NCI-H526 treated with DMSO at 0.1 percent for 48 hours (cell line): ENCODE measurements around the gene PFDN5.

Experiments used
- DNase-seq: peaks from one replicate; lab custom pipeline; 2025; lab: John Stamatoyannopoulos, UW

Gene PFDN5

GRCh38 chr12:53295070-53295890 lies at the start of gene PFDN5:
Gene PFDN5, plus strand, starts transcription at chr12:53295542. Its CDS starts 26 bp downstream, at chr12:53295568.
- DNase-seq: peak; percentile 71

GRCh38 chr12:53251477-53252348 lies 43.6 kb upstream of the PFDN5 start:
- DNase-seq: peak; percentile 57

- no peak for DNase-seq
Observed at GRCh38 chr12:53252349-53252916, 42.9 kb upstream of the PFDN5 start.

GRCh38 chr12:53253298-53253697 lies 42.0 kb upstream of the PFDN5 start:
- DNase-seq: no peak

GRCh38 chr12:53254816-53255545 lies 40.4 kb upstream of the PFDN5 start:
- no peak for DNase-seq

GRCh38 chr12:53255996-53256395 lies 39.3 kb upstream of the PFDN5 start:
- no peak for DNase-seq

GRCh38 chr12:53258541-53259539 lies 36.5 kb upstream of the PFDN5 start:
- DNase-seq: no peak

- no peak for DNase-seq
Observed at GRCh38 chr12:53259891-53260290, 35.5 kb upstream of the PFDN5 start.

- no peak for DNase-seq
Observed at GRCh38 chr12:53265783-53266182, 29.6 kb upstream of the PFDN5 start.

GRCh38 chr12:53267306-53267998 lies 27.9 kb upstream of the PFDN5 start:
- no peak for DNase-seq

- DNase-seq: peak; percentile 48
Observed at GRCh38 chr12:53267999-53268629, 27.2 kb upstream of the PFDN5 start, which contains the start of gene ESPL1. Gene ESPL1, plus strand, starts transcription at chr12:53268299. Its CDS starts 468 bp downstream, at chr12:53268767.

GRCh38 chr12:53268630-53269562 lies 26.4 kb upstream of the PFDN5 start:
- DNase-seq: no peak

- DNase-seq: no peak
Observed at GRCh38 chr12:53274445-53274844, 20.9 kb upstream of the PFDN5 start.

GRCh38 chr12:53276511-53276910 lies 18.8 kb upstream of the PFDN5 start:
- DNase-seq: no peak

GRCh38 chr12:53277981-53278380 lies 17.4 kb upstream of the PFDN5 start:
- DNase-seq: no peak

GRCh38 chr12:53279283-53279869 lies 16.0 kb upstream of the PFDN5 start:
- no peak for DNase-seq

- no peak for DNase-seq
Observed at GRCh38 chr12:53279888-53280498, 15.3 kb upstream of the PFDN5 start.
